ENCODE measurements around the gene CEP295NL.

DNA sequence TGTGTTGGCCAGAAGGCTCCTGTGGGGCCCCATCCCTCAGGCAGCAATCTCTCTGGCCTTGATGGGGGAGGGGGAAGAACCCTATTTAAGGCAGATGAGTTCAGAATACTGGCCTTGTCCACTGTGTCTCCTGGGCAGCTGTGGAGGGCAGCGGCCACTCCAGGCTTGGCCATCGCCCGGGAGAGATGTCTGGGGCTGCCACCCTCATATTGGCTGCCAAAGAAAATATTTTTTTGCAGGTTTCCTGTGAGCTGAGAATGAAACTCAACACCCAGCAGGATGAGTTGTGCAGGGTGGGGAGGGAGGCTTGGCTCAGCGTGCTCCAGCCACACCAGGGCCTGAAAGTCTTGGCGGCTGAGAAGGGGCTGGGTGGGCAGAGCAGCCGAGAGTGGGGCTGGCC lies 36.6 kb upstream of the CEP295NL start:
- TF ChIP-seq, protein P1, sequence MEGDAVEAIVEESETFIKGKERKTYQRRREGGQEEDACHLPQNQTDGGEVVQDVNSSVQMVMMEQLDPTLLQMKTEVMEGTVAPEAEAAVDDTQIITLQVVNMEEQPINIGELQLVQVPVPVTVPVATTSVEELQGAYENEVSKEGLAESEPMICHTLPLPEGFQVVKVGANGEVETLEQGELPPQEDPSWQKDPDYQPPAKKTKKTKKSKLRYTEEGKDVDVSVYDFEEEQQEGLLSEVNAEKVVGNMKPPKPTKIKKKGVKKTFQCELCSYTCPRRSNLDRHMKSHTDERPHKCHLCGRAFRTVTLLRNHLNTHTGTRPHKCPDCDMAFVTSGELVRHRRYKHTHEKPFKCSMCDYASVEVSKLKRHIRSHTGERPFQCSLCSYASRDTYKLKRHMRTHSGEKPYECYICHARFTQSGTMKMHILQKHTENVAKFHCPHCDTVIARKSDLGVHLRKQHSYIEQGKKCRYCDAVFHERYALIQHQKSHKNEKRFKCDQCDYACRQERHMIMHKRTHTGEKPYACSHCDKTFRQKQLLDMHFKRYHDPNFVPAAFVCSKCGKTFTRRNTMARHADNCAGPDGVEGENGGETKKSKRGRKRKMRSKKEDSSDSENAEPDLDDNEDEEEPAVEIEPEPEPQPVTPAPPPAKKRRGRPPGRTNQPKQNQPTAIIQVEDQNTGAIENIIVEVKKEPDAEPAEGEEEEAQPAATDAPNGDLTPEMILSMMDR (IDR thresholded peaks at IDR 0.05), result no peak
- TF ChIP-seq POLR2AphosphoS2 (conservative IDR thresholded peaks at IDR 0.05; ENCODE audit: low read length) (no peak), POLR2A (IDR thresholded peaks at IDR 0.05; ENCODE audit: low read length) (no peak)

Data from A549 (cell line).